MM.1S (cell line): ENCODE measurements around the gene GRK1.

ENCODE experiments used
- EZH2 ChIP-seq: fragments of 300-600 bp; sonication (generic); optimal IDR thresholded peaks from 2 replicates; pipeline ENCODE3; 2017; ENCODE audit warnings: low read depth, mild to moderate bottlenecking, antibody characterized with exemption, low read length, mixed read lengths
- EZH2phosphoT487 ChIP-seq: fragments of 300-600 bp; sonication (generic); IDR thresholded peaks from 2 replicates; pipeline ENCODE4 v1.6.1; 2018; ENCODE audit warnings: antibody characterized with exemption, low read length
- TF ChIP-seq, protein P1 (sequence below): fragments of 300-600 bp; sonication (generic); IDR thresholded peaks from 2 replicates; pipeline ENCODE4 v1.5.1; 2016; ENCODE audit warnings: antibody characterized with exemption, low read length, mixed read lengths

DNA sequence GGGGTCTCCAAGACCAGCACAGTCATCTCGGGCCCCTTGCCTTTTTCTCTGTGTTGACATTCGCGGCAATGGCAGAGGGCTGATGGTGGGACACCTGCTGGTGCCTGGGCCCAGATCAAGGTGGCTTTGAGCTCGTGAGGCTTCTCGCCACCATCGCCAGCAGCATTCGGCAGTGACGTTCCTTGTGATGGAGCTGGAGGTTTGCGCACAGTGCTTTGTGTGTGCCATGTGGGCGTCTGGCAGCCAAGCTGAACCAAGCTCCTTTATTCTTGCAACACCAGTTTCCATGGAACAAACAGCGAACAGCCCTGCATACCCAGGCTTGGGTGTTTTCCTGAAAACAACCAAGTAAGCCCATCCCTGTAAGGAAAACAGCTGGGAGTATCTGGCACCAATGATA is 82.9 kb downstream of the GRK1 start:
- TF ChIP-seq, protein P1, sequence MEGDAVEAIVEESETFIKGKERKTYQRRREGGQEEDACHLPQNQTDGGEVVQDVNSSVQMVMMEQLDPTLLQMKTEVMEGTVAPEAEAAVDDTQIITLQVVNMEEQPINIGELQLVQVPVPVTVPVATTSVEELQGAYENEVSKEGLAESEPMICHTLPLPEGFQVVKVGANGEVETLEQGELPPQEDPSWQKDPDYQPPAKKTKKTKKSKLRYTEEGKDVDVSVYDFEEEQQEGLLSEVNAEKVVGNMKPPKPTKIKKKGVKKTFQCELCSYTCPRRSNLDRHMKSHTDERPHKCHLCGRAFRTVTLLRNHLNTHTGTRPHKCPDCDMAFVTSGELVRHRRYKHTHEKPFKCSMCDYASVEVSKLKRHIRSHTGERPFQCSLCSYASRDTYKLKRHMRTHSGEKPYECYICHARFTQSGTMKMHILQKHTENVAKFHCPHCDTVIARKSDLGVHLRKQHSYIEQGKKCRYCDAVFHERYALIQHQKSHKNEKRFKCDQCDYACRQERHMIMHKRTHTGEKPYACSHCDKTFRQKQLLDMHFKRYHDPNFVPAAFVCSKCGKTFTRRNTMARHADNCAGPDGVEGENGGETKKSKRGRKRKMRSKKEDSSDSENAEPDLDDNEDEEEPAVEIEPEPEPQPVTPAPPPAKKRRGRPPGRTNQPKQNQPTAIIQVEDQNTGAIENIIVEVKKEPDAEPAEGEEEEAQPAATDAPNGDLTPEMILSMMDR: no peak
- TF ChIP-seq EZH2 (no peak), EZH2phosphoT487 (no peak)
